Measurements from ENCODE around the gene HEATR1.
"Not testable (repeated sequence)": the region's sequence is repeated elsewhere in the genome, so short reads cannot be mapped to it uniquely, and the experiment has no call there.

The HEATR1 gene

DNA sequence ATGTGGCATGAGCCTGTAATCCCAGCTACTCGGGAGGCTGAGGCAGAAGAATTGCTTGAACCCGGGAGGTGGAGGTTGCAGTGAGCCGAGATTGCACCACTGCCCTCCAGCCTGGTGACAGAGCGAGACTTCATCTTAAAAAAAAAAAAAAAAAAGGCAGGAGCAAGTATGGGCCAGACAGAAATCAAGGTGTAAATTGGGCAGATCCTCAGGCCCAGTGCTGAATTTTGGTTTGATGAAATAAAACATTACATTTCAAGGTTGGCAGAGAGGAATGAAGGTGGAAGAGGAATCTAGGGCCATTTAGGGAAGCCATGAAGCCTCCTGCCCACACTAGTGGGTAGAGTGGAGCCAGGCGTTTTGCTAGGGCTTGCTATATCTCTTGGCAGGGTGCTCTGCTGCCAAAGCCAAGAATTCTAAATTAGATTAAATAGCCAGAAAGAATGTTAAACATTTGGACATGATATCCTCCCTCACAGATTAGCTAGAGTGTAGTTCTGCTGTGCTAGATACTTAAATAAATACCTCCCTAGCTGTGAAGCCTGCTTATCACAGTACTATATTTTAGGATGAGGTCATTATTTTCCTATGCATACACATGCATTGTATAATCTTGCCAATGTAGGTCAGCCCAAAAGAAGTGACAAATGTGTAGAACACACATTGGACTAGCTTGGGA, 97.2 kb downstream of the HEATR1 start:
- DNase-seq, result no peak

DNA sequence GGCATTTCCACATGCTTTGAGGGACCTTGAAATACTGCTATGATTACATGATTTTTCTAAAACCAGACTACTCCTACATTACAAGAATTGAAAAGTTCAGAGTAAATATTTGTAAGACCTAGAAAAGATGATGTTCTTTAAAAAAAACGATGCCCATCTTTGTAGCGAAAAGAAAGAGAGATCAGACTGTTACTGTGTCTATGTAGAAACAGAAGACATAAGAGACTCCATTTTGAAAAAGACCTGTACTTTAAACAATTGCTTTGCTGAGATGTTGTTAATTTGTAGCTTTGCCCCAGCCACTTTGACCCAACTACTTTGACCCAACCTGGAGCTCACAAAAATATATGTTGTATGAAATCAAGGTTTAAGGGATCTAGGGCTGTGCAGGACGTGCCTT, 100.0 kb downstream of the HEATR1 start:
- DNase-seq, result not testable (repeated sequence)

DNA sequence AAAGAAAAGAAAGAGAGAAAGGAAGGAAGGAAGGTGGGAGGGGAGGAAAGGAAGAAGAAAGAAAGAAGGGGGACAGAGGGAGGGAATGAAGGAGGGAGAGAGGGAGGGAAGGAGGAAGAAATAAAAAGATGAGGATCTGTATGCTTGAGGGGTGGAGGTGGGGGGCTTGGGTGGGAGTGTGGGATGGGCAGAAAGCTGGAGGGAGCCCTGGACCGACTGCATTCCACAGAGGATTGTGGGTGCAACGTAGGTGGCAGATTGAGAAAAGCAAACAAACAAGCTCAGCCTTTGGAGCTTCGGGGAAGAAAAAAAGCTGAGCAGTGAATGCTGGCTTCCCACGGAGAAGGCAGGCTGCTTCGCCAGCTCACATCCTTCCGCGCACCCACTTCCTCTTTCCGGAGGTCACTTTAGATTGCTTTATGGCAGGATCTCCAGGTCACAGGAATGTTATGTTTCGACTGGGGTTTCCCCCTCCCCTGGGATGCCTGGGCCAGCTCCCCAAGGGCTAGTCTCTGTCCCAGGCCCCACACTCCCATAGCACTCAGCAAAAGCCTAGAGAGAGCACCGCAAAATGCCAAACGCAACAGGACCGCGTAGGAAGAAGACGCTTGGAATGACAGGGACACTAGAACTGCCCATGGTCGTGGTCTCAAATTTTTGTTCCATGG, 101.2 kb downstream of the HEATR1 start:
- no peak for DNase-seq

DNA sequence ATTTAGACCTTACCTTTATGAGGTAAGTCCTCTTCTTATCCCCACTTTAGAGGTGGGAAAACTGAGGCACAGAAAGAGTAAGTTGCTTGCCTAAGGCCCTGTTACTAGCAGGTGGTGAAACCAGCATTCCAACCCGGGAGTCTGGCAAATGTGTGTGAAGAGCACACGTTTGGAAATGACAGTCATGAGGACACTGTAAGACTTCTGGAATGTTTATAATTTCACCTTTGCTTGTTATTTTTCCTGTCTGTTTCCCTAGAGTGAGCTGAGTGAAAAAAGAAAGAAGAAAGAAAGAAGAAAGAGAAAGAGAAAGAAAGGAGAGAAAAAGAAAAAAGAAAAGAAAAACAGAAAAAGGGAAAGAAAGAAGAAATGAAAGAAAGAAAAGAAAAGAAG, 101.7 kb downstream of the HEATR1 start:
- DNase-seq, result no peak

DNA sequence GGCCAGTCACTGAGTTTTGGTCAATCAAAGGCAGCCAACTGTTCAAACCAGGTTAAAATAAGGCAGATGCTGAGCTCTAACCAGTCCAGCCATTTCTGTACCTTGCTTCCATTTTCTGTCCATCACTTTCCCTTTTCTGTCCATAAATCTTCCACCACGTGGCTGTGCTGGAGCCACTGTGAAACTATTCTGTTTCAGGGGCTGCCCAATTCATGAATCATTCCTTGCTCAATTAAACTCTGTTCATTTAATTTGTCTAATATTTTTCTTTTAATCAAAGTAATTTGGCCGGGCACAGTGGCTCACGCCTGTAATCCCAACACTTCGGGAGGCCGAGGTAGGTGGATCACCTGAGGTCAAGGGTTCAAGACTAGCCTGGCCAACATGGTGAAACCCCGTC, 103.2 kb downstream of the HEATR1 start:
- no peak for DNase-seq

Data from cortex of kidney (tissue), 1 donor.